K562 (cell line): ENCODE results near the gene TNF. TPM values are rescaled to one million over a fixed set of nuclear protein-coding genes. Genes with fewer than 3 reads are reported as not detected.

ENCODE experiments used
- CAMTA2 ChIP-seq: fragments of 250-450 bp; sonication (Bioruptor Pico); conservative IDR thresholded peaks from 2 replicates; pipeline ENCODE4 v1.5.1; 2022
- CCAR2 ChIP-seq: fragments of 200-400 bp; formaldehyde crosslinking; IDR thresholded peaks from 2 replicates; pipeline ENCODE4 v1.6.1; 2017; ENCODE audit warnings: mild to moderate bottlenecking, low read depth, low read length
- CEBPB ChIP-seq: fragments of 450-650 bp; IDR thresholded peaks from 2 replicates; pipeline ENCODE4 v1.6.1; 2016; ENCODE audit warnings: missing genetic modification characterization, missing compliant biosample characterization
- DIDO1 ChIP-seq: fragments of 450-650 bp; IDR thresholded peaks from 2 replicates; pipeline ENCODE4 v1.6.1; 2016; ENCODE audit warnings: low read depth, missing biosample characterization, missing genetic modification characterization
- GTF2A2 ChIP-seq: IDR thresholded peaks from 2 replicates; pipeline ENCODE4 v1.6.1; 2016; ENCODE audit warnings: mild to moderate bottlenecking, missing genetic modification characterization, missing compliant biosample characterization
- JUNB ChIP-seq: fragments of 450-650 bp; formaldehyde crosslinking; conservative IDR thresholded peaks from 2 replicates; pipeline ENCODE4 v1.4.0; 2020; ENCODE audit warnings: mild to moderate bottlenecking
- KHSRP ChIP-seq: fragments of 450-650 bp; IDR thresholded peaks from 2 replicates; pipeline ENCODE4 v1.6.1; 2017
- KLF1 ChIP-seq: fragments of 450-650 bp; IDR thresholded peaks from 2 replicates; pipeline ENCODE4 v1.6.1; 2016; ENCODE audit warnings: missing genetic modification characterization, missing compliant biosample characterization
- NCOA2 ChIP-seq, 2 experiments: fragments of 450-650 bp; IDR thresholded peaks; 2 replicates each; pipeline ENCODE4 v1.6.1; 2018; ENCODE audit warnings: mild to moderate bottlenecking in 2 of 2, moderate library complexity in 1 of 2; ENCODE audit not compliant: partially characterized antibody in 2 of 2
- NFRKB ChIP-seq: fragments of 450-650 bp; IDR thresholded peaks from 2 replicates; pipeline ENCODE4 v1.6.1; 2016; ENCODE audit warnings: low read depth
- POLR2G ChIP-seq: fragments of 200-400 bp; formaldehyde crosslinking; IDR thresholded peaks from 2 replicates; pipeline ENCODE4 v1.6.1; 2017; ENCODE audit warnings: low read depth, mild to moderate bottlenecking, antibody characterized with exemption, low read length, moderate library complexity
- SNRNP70 ChIP-seq: fragments of 200-400 bp; formaldehyde crosslinking; optimal IDR thresholded peaks from 2 replicates; pipeline ENCODE3; 2017; ENCODE audit warnings: low read depth, low read length
- TEAD4 ChIP-seq, 2 experiments: sonication (generic) in 1 of 2; formaldehyde crosslinking in 1 of 2; IDR thresholded peaks; 2 replicates each; pipeline versions ENCODE4 v1.6.1 to v1.8.0; 2012 to 2022; ENCODE audit warnings: borderline replicate concordance in 1 of 2, inconsistent platforms in 1 of 2, low read length in 1 of 2, mild to moderate bottlenecking in 1 of 2, missing genetic modification reagents in 1 of 2
- TRIM24 ChIP-seq, 2 experiments: fragments of 450-650 bp; IDR thresholded peaks; 2 replicates each; pipeline ENCODE4 v1.6.1; 2016
- U2AF2 ChIP-seq: fragments of 200-400 bp; formaldehyde crosslinking; optimal IDR thresholded peaks from 2 replicates; pipeline ENCODE3; 2017; ENCODE audit warnings: low read depth, mild to moderate bottlenecking, low read length
- ZNF274 ChIP-seq: IDR thresholded peaks from 2 replicates; pipeline ENCODE4 v1.6.1; 2011; ENCODE audit warnings: low read depth, mild to moderate bottlenecking, low read length, moderate library complexity, borderline replicate concordance
- polyA plus RNA-seq, 8 experiments: library from polyadenylated mRNA; depleted of rRNA in 4 of 8; stranded (reverse) in 5 of 8; unstranded in 3 of 8; fragments of >200 nt; fragmentation: Nextera tagmentation in 2 of 8; fragmentation: Illumina TruSeq in 1 of 8; extraction: Ambion mirVana in 2 of 8; extraction: Trizol in 1 of 8; gene quantifications; 2 replicates each; pipeline versions ENCODE4 v1.2.1 to v1.2.3, GENCODE V29; 2011 to 2014; ENCODE audit warnings: inconsistent platforms in 1 of 8, missing spikeins in 1 of 8
- total RNA-seq, 7 experiments: library from RNA; depleted of rRNA in 6 of 7; stranded (reverse); fragments of >200 nt in 6 of 7; fragmentation: Illumina TruSeq in 2 of 7; extraction: Trizol in 2 of 7; gene quantifications; 2 replicates each; pipeline versions ENCODE4 v1.2.1 to v1.2.3, GENCODE V29; 2011 to 2021; ENCODE audit warnings: low replicate concordance in 1 of 7
- TF ChIP-seq, protein P1 (sequence below): fragments of 450-650 bp; IDR thresholded peaks from 2 replicates; pipeline ENCODE4 v1.6.1; 2016; ENCODE audit warnings: low read depth
- TF ChIP-seq, protein P2 (sequence below), 2 experiments: IDR thresholded peaks; 2 replicates each; pipeline ENCODE4 v1.6.1; 2012; ENCODE audit warnings: improper control_type of control experiment in 2 of 2, low read depth in 2 of 2, low read length in 2 of 2, borderline replicate concordance in 1 of 2

Gene TNF
- total and polyA plus RNA-seq, 9 of the 15 experiments (the other 6 are each of a cell fraction or from before 2014, with no cell fraction given): 0.08 to 0.40 TPM; not detected in 7

DNA sequence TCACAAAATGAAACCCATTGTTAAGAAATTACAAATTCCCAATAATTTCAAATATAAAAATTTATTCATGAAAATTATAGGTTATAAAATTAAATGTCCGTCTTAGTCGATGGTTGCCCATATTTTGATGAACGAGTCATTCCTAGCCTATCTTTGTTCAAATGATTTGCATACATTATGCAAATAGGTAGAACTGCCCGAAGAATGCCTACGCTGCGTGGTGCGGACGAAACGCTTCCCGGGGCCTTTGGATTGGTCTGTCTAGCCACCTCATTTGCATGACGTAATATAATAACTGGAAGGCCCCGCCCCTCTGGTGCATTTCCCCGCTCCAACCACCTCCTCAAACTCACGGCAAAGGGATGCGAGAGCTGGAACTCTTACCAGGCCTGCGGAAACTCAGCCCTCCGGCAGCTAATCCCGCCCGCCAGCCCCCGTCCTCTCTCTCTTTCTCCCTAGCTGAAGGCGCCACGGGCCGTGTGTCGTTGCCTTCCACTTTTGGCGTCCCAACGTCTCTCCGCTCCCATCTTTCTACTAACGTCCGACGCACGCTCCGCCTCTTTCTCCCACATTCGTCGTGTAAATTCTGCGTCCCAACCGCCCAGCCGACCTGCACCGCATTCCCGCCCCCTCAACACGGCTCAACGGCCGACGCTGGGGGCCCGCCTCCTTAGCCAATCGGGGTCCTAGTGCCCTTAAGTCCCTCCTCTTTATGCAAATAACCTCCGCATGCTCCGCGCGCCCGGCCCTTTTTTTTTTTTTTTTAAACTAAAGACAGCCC lies 44.6 kb downstream of the TNF start (continued):
- TF ChIP-seq ZNF274 (no peak), CAMTA2 (CRISPR knock-in tag) (0 out of 2 replicates have a peak, but pooled peaks have one; percentile 25), KHSRP (peak; percentile 71), NFRKB (no peak; the same call in none of the 2 replicates), CEBPB (tag) (peak; percentile 89), DIDO1 (tag) (no peak; the same call in 1 of the 2 replicates), CCAR2 (no peak), U2AF2 (no peak), NCOA2 (IDR thresholded peaks at IDR 0.05; ENCODE audit: partially characterized antibody in 2 of 2) (no peak), KLF1 (tag) (no peak), JUNB (CRISPR knock-in tag) (peak; percentile 92), TRIM24 (IDR thresholded peaks at IDR 0.05) (peak in 1 of 2 experiments; percentile 8; a peak in 1 of 4 replicates), POLR2G (peak; percentile 89), SNRNP70 (no peak), GTF2A2 (tag) (no peak), TEAD4 (IDR thresholded peaks at IDR 0.05; ENCODE audit: low read length) (peak; percentile 75), TEAD4 (CRISPR knock-in tag; IDR thresholded peaks at IDR 0.05; ENCODE audit: borderline replicate concordance) (no peak)
- TF ChIP-seq, protein P1, sequence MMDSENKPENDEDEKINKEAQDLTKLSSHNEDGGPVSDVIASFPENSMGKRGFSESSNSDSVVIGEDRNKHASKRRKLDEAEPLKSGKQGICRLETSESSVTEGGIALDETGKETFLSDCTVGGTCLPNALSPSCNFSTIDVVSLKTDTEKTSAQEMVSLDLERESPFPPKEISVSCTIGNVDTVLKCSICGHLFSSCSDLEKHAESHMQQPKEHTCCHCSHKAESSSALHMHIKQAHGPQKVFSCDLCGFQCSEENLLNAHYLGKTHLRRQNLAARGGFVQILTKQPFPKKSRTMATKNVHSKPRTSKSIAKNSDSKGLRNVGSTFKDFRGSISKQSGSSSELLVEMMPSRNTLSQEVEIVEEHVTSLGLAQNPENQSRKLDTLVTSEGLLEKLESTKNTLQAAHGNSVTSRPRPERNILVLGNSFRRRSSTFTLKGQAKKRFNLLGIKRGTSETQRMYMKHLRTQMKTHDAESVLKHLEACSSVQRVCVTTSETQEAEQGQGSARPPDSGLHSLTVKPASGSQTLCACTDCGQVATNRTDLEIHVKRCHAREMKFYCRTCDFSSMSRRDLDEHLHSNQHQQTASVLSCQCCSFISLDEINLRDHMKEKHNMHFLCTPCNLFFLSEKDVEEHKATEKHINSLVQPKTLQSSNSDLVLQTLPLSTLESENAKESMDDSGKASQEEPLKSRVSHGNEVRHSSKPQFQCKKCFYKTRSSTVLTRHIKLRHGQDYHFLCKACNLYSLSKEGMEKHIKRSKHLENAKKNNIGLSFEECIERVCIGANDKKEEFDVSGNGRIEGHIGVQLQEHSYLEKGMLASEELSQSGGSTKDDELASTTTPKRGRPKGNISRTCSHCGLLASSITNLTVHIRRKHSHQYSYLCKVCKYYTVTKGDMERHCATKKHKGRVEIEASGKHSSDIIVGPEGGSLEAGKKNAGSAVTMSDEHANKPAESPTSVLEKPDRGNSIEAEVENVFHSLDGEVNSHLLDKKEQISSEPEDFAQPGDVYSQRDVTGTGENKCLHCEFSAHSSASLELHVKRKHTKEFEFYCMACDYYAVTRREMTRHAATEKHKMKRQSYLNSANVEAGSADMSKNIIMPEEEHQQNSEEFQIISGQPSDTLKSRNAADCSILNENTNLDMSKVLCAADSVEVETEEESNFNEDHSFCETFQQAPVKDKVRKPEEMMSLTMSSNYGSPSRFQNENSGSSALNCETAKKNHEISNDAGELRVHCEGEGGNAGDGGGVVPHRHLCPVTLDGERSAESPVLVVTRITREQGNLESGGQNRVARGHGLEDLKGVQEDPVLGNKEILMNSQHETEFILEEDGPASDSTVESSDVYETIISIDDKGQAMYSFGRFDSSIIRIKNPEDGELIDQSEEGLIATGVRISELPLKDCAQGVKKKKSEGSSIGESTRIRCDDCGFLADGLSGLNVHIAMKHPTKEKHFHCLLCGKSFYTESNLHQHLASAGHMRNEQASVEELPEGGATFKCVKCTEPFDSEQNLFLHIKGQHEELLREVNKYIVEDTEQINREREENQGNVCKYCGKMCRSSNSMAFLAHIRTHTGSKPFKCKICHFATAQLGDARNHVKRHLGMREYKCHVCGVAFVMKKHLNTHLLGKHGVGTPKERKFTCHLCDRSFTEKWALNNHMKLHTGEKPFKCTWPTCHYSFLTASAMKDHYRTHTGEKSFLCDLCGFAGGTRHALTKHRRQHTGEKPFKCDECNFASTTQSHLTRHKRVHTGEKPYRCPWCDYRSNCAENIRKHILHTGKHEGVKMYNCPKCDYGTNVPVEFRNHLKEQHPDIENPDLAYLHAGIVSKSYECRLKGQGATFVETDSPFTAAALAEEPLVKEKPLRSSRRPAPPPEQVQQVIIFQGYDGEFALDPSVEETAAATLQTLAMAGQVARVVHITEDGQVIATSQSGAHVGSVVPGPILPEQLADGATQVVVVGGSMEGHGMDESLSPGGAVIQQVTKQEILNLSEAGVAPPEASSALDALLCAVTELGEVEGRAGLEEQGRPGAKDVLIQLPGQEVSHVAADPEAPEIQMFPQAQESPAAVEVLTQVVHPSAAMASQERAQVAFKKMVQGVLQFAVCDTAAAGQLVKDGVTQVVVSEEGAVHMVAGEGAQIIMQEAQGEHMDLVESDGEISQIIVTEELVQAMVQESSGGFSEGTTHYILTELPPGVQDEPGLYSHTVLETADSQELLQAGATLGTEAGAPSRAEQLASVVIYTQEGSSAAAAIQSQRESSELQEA: no peak
- TF ChIP-seq, protein P2, sequence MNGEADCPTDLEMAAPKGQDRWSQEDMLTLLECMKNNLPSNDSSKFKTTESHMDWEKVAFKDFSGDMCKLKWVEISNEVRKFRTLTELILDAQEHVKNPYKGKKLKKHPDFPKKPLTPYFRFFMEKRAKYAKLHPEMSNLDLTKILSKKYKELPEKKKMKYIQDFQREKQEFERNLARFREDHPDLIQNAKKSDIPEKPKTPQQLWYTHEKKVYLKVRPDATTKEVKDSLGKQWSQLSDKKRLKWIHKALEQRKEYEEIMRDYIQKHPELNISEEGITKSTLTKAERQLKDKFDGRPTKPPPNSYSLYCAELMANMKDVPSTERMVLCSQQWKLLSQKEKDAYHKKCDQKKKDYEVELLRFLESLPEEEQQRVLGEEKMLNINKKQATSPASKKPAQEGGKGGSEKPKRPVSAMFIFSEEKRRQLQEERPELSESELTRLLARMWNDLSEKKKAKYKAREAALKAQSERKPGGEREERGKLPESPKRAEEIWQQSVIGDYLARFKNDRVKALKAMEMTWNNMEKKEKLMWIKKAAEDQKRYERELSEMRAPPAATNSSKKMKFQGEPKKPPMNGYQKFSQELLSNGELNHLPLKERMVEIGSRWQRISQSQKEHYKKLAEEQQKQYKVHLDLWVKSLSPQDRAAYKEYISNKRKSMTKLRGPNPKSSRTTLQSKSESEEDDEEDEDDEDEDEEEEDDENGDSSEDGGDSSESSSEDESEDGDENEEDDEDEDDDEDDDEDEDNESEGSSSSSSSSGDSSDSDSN (IDR thresholded peaks at IDR 0.05; ENCODE audit: borderline replicate concordance in 1 of 2, low read depth in 2 of 2, low read length in 2 of 2): peak in 1 of 2 experiments; percentile 33; a peak in 1 of 4 replicates
